ENCODE measurements around the gene COTL1.
"Not testable (repeated sequence)": the region's sequence is repeated elsewhere in the genome, so short reads cannot be mapped to it uniquely, and the experiment has no call there.

The COTL1 gene

DNA sequence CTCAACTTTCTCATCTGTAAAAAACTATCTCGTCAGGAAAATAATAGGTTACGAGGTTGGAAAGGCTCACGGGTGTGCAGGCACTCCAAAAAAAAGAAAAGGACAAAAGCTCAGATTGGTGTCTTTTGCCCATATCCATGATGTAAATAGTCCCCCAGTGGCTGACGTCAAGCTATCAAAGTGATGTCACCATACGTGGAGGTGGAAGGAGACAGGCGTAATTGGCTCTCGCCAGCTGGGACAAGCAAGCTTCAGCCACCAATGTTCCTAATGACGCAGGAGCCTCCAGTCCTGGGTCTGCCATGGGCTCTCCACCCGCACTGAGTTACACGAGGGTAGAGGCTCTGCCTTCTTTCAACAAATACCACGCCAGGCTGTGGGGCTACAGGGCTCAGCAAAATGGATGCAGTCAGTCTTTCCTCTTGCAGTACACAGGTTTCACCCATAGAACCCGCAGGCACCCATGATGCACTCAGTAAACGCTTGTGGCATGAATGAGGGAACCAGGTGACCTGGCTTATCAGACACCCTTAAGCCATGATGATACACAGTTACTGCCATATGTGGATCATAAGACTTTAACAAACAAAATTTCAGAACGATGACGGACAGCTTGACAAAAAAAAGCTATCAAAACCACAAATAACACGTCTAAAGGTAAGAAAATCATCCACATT lies 50.5 kb downstream of the COTL1 start:
- DNase-seq, result no peak

DNA sequence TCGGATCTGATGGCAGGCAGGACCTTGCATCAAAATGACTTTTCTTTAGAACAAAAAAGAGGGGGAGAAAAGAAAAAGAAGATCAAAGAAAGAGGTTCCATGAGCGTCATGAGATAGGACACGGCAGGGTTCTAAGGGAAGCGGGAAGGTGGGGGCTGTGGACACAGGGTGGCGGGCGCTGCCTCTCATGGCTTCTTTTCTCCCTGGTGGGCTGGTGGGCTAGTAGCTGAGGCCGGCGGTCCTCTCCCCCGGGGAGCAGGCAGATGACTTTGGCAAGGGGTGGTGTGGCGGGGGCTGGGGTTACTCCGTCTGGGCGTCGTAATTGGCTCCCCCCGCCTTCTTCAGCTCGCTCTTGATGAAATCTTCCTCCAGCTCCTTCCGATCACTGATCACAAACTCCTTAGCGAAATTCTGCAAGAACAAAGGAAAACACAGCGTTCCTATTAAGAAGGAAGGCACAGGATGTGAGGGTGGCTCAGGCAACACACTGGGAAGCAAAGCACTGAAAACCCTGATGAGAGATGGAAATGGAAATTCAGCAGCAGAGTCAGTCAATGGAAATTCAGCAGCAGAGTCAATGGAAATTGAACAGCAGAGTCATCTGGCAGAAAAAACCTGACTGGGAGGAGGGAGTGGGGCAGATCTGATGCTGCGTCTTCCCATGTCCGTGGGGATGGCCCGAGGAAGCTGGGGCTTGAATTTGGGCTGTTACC lies 51.2 kb downstream of the COTL1 start:
- no peak for DNase-seq

DNA sequence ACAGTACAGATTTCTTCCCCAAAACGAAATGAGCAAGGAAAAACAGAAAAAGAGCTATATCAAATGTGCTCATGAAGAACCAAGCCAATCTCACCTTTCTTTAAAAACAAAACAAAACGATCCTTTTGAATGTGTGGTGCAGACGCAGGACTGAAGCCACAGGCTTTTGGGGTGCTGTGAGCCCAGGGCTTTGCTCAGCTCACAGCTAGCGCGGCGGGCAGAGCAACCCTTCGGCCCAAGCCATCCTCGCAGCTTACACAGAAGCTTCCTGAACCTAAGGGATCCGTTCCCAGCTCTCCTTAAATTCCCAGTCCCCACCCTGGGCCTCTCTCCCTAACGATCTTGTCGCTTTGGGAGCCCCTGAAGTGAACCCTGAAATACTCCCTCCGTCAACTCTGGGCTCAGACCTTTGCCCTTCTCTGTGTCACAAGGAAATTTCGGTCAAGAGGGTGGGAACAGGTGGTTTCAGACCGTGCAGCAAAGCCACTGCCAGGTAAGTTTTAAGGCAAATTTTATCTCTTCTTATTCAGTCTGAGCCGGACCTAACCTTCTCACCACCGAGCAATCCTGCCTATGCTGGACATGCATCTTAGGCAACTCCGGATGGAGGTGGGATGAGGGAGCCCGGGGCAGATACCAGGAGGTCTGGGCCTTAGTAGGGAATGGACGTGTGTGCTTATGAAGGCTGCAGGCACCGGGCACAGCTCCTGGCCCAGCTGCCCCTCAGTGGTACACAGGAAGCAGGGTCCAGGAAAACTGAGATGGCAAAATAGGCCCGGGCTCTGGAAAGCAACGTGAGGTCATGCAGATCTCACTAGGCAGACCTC lies 52.0 kb downstream of the COTL1 start:
- no peak for DNase-seq

DNA sequence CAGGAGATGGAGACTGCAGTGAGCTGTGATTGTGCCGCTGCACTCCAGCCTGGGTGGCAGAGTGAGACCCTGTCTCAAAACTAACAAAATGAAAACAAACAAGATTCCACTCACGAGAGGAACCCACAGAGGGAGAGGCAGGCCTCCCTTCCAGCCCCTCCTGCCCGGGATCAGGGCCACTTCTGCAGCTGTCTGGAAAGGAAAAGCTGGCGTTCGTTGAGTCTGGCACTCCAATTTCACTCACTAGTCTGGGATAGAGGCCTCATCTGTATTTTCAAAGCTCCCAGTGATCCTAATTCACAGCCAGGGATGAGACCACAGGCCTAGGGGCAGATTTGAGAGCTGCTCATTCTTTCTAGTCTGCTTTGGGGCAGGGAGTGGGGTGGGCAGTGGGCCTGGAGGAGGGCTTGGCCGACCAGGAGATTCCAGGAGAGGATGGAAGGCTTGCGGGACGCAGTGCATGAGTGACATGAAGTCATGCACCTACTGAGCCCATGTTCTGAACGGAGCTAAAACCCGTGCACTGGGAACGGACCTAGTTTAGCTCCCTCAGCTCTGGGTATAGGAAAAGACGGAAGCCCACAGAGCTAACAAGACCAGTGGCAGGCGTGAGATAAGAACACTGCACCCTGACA lies 54.0 kb downstream of the COTL1 start:
- no peak for DNase-seq

DNA sequence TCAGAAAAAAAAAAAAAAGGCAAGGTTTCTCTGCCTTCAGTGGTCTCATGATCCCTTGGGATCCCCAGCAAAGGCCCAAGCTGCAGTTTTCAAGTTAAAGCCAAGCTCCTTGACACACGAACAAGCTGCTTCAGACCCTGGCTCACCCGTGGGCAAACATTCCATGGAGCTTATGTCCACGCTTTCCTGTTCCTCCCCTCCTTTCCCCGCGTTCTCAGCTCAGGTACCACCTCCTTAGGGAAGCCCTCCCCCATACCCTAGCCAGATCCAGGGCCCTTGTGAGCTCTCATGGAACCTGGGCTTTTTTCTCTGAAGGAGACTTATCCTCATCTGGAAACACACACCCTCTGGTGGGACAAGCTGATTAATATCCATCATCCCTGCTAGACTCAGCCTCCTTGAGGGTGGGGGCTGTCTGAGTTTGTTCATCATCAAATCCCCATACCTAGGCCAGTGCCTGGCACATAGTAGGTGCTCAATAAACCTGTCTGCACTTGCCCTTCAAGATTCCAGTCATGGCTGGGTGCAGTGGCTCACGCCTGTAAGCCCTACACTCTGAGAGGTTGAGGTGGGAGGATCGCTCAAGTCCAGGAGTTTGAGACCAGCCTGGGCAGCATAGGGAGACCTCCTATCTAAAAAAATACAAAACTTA lies 54.7 kb downstream of the COTL1 start:
- no peak for DNase-seq

DNA sequence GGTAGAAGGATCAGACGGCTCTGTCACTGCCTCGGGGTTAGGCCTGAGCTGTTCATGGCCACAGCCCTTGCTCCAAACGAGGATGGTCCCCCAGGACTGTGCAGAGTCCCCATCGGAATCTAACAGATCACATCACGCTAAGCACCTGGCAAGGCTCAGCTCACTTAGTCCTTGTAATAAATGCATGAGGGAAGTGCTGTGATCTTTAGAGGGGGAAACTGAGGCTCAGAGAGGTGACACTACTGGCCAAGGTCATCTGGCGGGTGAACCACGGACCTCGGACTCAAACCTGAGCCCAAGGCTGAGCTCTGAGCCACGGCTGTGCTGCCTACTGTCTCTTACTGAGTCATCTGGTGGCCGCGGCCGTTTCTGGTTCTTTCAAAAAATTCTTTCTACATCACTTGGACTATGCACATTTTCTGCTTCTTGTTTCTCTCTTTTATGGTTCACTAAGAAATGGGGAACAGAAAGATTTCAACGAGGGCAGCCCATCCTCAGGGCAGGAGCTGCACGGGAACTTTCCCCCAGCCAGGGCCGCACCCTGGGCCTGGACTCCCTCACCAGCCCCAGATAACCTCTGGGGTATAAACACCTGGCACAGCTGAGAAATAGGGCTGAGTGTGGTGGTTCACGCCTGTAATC lies 55.6 kb downstream of the COTL1 start:
- DNase-seq, result no peak

DNA sequence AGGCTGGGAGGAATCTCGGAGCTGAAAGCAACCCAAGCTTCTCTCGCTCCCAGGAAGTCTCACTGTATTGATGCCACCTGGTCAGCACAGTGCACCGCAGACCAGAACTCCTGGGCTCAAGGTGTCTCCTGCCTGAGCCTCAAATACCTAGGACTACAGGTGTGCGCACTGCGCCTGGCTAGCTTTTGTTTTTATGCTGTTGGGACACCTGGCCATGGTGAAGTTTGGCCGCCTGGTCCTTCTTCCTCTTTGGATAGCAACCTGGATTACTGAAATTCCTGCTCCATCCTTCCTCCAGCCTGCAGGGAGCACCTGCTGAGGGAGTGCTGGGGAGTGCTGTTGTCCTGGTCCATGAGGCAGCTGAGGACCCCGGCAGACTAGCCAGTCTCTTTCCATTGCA lies 56.6 kb downstream of the COTL1 start:
- no peak for DNase-seq

DNA sequence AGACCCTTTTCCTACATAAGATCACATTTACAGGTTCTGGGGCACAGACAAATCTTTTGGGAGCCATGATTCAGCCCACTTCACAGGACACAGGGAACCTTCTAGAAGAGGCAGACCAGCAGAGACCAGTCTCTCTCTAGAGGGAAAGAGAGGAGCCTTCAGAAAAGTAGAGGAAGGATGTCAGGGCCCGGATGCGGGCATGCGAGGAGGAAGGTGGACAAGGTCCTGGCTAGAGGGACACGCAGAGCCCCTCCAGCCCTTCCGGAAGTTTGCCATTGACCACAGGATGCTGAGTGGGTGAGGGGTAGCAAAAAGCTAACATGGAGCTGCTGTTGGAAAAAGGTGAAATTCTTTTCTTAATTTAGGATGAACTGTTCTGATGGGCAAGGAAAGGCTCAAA lies 57.6 kb downstream of the COTL1 start:
- DNase-seq, result no peak

DNA sequence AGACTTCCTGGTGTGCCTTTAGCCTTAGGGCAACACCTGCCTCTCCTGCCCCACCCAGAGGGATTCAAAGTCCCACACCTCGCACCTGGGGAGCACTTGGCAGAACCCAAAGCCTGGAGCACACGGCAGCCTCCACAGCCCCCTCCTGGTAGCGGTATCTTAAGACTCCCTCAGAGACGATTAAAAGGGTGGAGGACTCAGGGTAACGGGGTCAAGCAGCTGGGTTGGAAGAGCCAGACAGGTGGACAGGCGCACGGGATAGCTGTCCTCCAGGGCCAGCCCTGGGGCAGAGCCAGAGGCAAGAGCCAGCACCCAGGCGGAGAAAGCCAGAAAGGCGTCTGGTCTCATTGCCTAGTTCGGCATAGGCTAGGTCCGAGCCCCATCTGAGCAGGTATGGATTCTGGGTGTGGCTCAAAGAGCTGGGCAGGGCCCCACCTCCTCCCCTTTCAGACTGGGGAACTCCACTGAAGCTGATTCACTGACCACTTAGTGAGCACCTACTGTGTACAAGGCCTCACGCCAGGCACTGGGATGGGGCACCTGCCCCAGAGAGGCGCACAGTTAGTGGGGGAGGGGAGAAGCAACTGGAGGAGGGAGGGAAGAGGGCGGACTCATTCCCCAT lies 58.5 kb downstream of the COTL1 start:
- DNase-seq, result no peak

DNA sequence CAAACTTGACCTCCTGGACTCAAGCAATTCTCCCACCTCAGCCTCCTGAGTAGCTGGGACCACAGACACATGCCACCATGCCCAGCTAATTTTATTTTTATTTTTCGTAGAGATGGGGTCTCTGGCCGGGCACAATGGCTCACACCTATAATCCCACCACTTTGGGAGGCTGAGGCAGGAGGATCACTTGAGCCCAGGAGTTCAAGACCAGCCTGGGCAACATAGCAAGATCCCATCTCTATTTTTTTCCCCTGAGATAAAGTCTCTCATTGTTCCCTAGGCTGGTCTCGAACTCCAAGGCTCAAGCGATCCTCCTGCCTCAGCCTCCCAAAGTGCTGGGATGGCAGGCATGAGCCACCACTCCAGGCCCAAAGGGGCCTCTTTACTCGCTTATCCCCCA lies 59.0 kb downstream of the COTL1 start:
- DNase-seq, result not testable (repeated sequence)

DNA sequence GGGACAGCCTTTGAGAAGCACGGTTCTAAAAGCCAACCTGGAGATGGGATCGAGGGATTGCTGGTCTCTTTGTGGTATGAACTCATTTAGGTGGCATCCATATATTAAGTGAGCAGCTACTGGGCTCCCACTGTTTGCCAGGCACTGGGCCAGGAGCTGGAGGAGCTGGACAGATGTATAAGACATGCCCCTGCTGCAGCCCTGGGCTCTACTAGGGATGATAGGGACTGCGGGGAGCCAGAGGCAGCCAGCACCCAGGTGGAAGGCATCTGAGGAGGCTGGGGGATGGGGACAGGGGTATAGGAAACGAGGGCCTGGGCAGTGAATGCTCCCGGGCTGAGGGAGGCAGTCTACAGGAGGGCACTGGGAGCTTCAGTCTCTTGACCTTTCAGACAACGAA lies 60.4 kb downstream of the COTL1 start:
- DNase-seq, result no peak

DNA sequence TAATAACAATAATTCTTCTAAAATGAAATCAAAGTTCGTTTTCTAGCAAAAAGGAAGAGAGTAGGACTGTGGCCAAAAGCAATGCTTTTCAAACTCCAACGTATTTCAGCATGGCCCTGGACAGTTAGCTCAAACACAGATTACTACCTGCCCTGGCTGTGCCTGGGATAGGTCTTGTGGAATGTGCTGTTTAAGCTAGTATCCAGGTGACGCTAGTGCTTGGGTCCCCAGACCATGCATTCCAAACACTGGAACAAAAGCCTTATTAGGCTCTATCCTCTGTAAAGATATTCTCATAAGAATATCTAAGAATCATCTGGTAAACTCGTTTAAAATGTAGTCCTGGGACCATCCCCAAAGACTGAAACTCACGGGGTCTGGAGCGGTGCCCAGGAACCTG lies 60.8 kb downstream of the COTL1 start:
- no peak for DNase-seq

DNA sequence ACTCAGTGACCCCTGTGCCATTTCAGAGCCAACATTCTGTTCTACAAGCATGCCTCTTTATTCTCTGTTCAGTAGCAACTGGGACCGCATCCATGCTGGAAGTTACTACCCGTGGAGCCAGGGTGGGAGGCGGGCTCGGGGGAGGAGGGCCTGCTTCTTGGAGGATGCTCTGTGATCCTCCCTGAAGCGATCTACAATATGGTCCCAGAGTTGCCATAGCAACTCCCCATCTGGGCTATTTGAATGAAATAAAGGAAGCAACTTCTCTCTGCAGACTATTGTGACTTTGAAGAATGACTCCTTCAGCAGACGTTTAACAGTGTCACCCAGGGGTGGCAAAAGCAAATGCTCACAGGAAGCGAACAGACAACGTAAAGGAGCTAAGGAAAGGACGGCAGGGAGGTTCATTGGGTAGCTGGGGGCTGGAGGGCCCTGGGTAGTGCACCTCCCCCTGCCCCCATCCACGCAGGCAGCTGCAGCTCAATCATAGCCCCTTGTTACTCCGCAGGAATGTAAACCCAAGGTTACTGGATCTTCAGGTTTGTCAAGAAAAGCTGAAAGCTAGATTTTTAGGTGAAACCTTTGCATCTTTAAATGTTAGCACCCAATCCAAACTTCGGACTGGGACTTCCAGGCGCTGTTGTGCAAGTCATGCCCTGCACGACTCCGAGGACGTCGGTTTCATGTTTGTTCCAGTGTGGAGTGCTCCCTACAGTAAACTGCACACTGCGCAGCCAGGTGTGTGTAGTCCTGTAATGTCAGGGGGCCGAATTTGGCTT lies 62.3 kb downstream of the COTL1 start:
- DNase-seq, result no peak

DNA sequence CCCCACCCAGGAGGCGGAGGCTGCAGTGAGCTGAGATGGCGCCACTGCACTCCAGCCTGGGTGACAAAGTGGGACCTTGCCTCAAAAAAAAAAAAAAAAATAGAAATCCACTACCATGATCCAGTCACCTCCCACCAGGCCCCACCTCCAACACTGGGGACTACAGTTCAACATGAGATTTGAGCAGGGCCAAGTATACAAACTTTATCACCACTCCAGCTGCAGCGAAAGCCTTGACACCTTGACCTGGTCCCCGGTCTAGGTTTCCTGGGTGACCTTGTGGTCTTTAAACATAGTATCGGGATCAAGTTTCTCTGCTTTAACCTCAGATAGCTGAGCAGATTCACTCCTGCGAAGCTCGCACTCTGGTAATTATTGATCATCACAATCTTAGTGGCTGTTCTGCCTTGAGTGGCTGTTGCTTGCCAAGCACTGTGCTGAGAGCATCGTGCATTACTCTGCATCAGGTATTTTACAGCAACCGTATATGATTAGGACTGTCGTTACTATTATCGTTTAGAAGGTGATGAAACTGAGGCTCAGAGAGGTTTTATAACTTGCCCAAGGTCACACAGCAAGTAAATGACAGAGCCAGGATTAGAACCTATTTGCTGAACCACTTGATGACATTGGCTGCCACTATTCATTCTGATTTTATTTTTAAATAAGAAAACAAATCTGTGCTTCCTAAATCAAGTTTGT lies 63.1 kb downstream of the COTL1 start:
- DNase-seq, result no peak

DNA sequence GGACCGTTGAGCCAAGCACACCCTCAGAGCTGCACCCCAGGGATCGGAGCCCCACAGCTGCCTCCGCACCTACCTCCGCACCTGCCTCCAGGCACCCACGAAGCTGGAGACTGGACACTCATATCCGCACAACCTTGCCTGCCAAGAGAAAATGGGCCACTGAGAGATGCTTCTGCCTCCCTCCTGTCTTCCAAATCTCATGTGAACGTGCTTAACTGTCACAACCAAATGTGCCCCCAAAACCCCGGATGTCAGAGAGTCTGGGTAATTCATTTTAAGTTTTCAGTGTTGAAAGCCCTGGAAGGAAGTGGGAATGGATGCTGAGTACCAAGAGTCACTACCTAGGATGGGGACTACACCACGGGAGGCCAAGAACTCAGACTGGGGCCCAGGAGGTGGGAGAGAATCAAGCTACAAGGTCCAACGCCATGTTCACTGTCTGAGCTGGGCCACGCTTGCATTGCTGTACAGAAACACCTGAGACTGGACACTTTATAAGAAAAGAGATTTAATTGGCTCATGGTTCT lies 63.9 kb downstream of the COTL1 start:
- DNase-seq, result peak in 1 of 2 experiments; percentile 17

DNA sequence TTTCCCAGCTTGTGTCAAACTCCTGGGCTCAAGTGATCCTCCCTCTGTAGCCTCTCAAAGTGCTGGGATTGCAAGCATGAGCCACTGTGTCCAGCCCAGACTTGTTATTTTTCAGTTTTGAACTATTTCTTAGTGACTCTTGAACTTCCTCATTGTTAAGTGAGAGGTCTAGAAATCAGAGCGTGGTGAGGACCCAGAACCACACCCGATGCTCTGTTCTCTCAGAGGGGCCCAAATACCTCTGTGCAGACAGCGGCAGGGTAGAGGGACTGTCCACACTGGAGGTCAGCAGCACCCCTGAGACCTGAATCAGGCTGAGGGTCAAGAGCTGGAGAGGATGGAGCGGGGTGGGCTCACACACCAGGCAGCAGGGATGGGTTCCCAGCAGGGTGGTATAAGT lies 65.7 kb downstream of the COTL1 start:
- DNase-seq, result no peak

DNA sequence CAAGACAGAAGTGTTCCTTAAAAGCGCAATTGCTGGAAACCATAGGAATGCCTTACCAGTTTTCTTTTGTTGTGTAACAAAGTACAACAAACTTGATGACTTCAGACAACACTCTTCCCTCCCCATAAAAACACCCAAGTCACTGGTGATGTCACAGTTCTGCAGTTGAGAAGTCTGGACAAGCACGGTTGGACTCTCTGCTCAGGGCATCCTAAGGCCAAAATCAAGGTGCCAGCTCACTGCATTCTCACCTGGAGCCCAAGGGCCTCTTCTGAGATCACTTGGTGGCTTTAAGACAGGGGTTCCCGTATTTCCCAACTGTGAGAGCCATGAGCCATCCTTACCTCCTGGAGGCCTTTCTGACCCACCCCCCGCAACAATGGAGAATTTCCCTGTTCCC lies 67.8 kb downstream of the COTL1 start:
- no peak for DNase-seq

DNA sequence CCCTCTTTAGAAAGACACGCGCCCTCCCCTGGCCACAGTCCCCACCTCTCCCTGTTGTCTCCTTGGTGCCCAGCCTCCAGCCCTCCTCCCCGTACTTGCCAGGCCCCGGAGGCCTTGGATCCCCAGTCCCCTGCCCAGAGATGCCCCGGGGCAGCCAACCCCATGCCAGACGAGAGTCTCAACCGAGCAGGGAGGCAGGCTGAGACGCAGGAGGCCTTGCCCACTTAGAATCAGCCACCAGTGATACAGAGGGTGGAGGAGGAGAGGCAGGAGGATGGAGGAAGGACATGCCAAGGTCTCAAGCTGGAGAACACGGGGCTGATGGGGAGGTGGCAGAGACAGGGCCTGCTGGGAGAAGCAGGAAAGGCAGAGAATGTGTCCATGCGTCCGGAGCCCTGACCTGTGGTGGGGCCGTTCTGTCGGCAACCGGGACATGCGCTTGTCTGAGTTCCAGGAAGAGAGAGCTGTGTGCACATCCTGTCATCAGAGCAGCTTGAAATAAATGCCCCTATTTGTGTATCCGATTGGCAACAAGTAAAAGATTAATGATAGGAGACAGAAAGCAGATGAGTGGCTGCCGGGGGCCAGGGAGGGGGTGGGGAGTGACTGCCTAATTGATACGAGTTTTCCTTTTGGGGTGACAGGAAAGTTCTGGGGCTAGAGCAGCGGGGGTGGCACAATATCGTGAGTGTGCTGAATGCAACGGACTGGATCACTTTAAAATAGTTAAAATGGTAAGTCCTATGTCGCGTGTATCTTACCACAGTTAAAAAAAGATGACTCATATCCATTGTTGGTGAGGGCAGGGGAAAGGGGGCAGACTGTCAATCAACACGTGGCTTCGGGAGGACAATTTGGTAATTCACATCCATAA lies 68.7 kb downstream of the COTL1 start:
- peak; percentile 46 to 70 for DNase-seq

DNA sequence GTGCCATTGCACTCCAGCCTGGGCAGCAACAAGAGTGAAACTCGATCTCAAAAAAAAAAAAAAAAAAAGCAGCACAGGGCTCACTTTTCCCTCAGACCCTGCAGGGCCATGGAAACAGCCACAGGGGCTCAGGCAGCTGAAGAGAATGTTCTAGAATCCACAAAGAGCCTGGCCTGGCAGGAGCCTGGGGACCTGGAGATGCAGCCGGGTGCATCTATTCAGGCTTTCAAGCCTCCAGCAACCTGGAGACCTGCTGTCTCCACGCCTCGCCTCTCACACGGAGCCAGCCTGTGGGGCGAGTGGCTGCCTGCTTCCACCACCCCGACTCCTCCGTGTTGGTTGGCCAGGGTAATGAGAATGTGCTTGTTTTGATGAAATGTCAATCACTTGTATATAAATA lies 69.4 kb downstream of the COTL1 start:
- DNase-seq, result no peak

Measured in stimulated activated CD4-positive, alpha-beta T cell treated with anti-CD3 and anti-CD28 coated beads, Interleukin-4, amount 100 ng/mL, for 4 hours (primary cell).